GM12878 (cell line): ENCODE data around the gene FGF14. TPM values are rescaled to one million over a fixed set of nuclear protein-coding genes. Genes with fewer than 3 reads are reported as not detected.

Experiments
- ATAC-seq: fragments of 200-7000 bp; cut with Tn5 transposase; 3 replicates; pipeline ENCODE4 v1.9.1; 2020; ENCODE audit warnings: mild to moderate bottlenecking, moderate library complexity
- BruUV-seq: library from RNA; stranded (reverse); fragments of 400-500 nt; replicated peaks from 2 replicates; lab custom pipeline; 2021; lab: Mats Ljungman, UMichigan
- CTCF ChIA-PET: fragments of 300-600 bp; sonication (Branson Sonifier 250); formaldehyde crosslinking; extraction: SDS; loops from one replicate; lab custom pipeline; 2021; ENCODE audit warnings: inconsistent platforms; lab: Yijun Ruan, JAX
- POLR2A ChIA-PET: fragments of 350-600 bp; formaldehyde crosslinking; extraction: SDS; loops from one replicate; lab custom pipeline; 2021; ENCODE audit warnings: inconsistent platforms; lab: Charles Lee
- RAD21 ChIA-PET: fragments of 300-600 bp; sonication (Branson Sonifier 250); formaldehyde crosslinking; loops from one replicate; lab custom pipeline; 2023; ENCODE audit warnings: antibody characterized with exemption; ENCODE audit not compliant: unreplicated experiment; lab: Charles Lee
- SMC1A ChIA-PET: fragments of 300-600 bp; sonication (Branson Sonifier 250); formaldehyde crosslinking; loops from one replicate; lab custom pipeline; 2023; ENCODE audit not compliant: unreplicated experiment, uncharacterized antibody; lab: Charles Lee
- DNase-seq: peaks from one replicate; pipeline ENCODE4 v3.0.0-alpha.2; 2011; ENCODE audit warnings: low read depth, low spot score
- FAIRE-seq: peaks from 3 replicates; lab custom pipeline; 2011; peaks lifted over from hg19 to GRCh38; lab: Jason Lieb, UNC
- H2AFZ ChIP-seq: 2 replicates; pipeline ENCODE4 v1.6.0; 2011; ENCODE audit warnings: low read depth, low read length, control low read depth; ENCODE audit not compliant: control insufficient read depth
- H3K27ac ChIP-seq: 2 replicates; pipeline ENCODE4 v1.5.1; 2011; ENCODE audit warnings: control low read depth; ENCODE audit not compliant: control insufficient read depth, insufficient read depth
- H3K27me3 ChIP-seq, 2 experiments: replicated peaks in 1 of 2; 2 replicates each; pipeline versions ENCODE4 v1.6.0 to v1.6.1; 2011; ENCODE audit warnings: low read length in 1 of 2; ENCODE audit not compliant: control insufficient read depth in 2 of 2, insufficient read depth in 2 of 2
- H3K36me3 ChIP-seq, 2 experiments: 2 replicates each; pipeline ENCODE4 v1.5.1; 2011; ENCODE audit warnings: low read length in 1 of 2; ENCODE audit not compliant: control insufficient read depth in 2 of 2, insufficient read depth in 2 of 2
- H3K4me1 ChIP-seq: 2 replicates; pipeline ENCODE4 v1.6.1; 2011; ENCODE audit warnings: mild to moderate bottlenecking, low read length, moderate library complexity, mixed read lengths; ENCODE audit not compliant: control insufficient read depth, insufficient read depth
- H3K4me2 ChIP-seq: 2 replicates; pipeline ENCODE4 v1.6.0; 2011; ENCODE audit warnings: control low read depth; ENCODE audit not compliant: control insufficient read depth, insufficient read depth
- H3K4me3 ChIP-seq: fragments of 200-600 bp; sonication (generic); 2 replicates; pipeline ENCODE4 v1.5.1; 2016
- H3K79me2 ChIP-seq: 2 replicates; pipeline ENCODE4 v1.6.0; 2011; ENCODE audit warnings: low read length; ENCODE audit not compliant: control insufficient read depth, insufficient read depth
- H3K9ac ChIP-seq: 2 replicates; pipeline ENCODE4 v1.8.0; 2011; ENCODE audit warnings: low read length, control low read depth, mixed read lengths; ENCODE audit not compliant: control insufficient read depth, insufficient read depth
- H3K9me3 ChIP-seq: replicated peaks from 3 replicates; pipeline ENCODE4 v1.5.1; 2011; ENCODE audit warnings: mild to moderate bottlenecking, low read length; ENCODE audit not compliant: control insufficient read depth, insufficient read depth
- H4K20me1 ChIP-seq: 2 replicates; pipeline ENCODE4 v1.6.0; 2011; ENCODE audit not compliant: control insufficient read depth, insufficient read depth
- BCLAF1 ChIP-seq: fragments of 450-650 bp; IDR thresholded peaks from 2 replicates; pipeline ENCODE4 v1.6.1; 2017; ENCODE audit warnings: antibody characterized with exemption, mild to moderate bottlenecking, moderate library complexity
- DPF2 ChIP-seq: fragments of 450-650 bp; IDR thresholded peaks from 2 replicates; pipeline ENCODE4 v1.6.1; 2017; ENCODE audit warnings: mild to moderate bottlenecking
- EZH2 ChIP-seq: IDR thresholded peaks from 2 replicates; pipeline ENCODE4 v1.6.1; 2012; ENCODE audit warnings: low read depth, mild to moderate bottlenecking, control low read depth, inconsistent platforms, low read length, borderline replicate concordance; ENCODE audit not compliant: control insufficient read depth
- IRF5 ChIP-seq: fragments of 450-650 bp; IDR thresholded peaks from 2 replicates; pipeline ENCODE4 v1.6.1; 2017; ENCODE audit warnings: borderline replicate concordance
- MEF2A ChIP-seq: IDR thresholded peaks from 2 replicates; pipeline ENCODE4 v1.6.1; 2011; ENCODE audit warnings: low read depth, mild to moderate bottlenecking, low read length, moderate library complexity; ENCODE audit not compliant: insufficient read depth
- WGBS: methylation state at CpG from one replicate; pipeline ENCODE4 v1.1.6; 2016; ENCODE audit warnings: low lambda C conversion rate; ENCODE audit not compliant: insufficient replicate concordance, insufficient coverage; ENCODE audit errors: missing lambda C conversion rate; 5-methylcytosine and 5-hydroxymethylcytosine counted together
- in situ Hi-C: fragments of 300-500 bp; cut with MboI; formaldehyde crosslinking; loops from 9 replicates; pipeline ENCODE4 v1.14.3; 2018; ENCODE audit warnings: mixed read lengths
- intact Hi-C: fragments of 100-400 bp; cut with micrococcal nuclease; formaldehyde crosslinking; loops from one replicate; pipeline ENCODE4 v1.14.2; 2022; ENCODE audit not compliant: unreplicated experiment
- polyA plus RNA-seq, 11 experiments: library from polyadenylated mRNA; depleted of rRNA in 4 of 11; unstranded in 6 of 11; stranded (reverse) in 5 of 11; fragments of >200 nt; fragmentation: Nextera tagmentation in 4 of 11; fragmentation: Illumina TruSeq in 1 of 11; extraction: Ambion mirVana in 4 of 11; extraction: Trizol in 1 of 11; gene quantifications; 1 replicate in 1 of 11; 2 replicates in 10 of 11; pipeline versions ENCODE4 v1.2.1 to v1.2.3, GENCODE V29; 2011 to 2016; ENCODE audit warnings: inconsistent platforms in 2 of 11, missing spikeins in 2 of 11, low read depth in 1 of 11
- total RNA-seq, 4 experiments: library from RNA; depleted of rRNA in 3 of 4; stranded (reverse); fragments of >200 nt in 3 of 4; fragmentation: Illumina TruSeq in 1 of 4; extraction: Trizol in 1 of 4; gene quantifications; 2 replicates each; pipeline versions ENCODE4 v1.2.1 to v1.2.3, GENCODE V29; 2013 to 2021

FGF14 gene
- total and polyA plus RNA-seq, 10 of the 15 experiments (the other 5 are each of a cell fraction or from before 2014, with no cell fraction given): under 0.01 to 0.44 (median 0.04) TPM

- no peak overlapping the region for H3K27ac ChIP-seq
- ChIA-PET SMC1A (no interaction called here), RAD21 (no interaction called here), POLR2A (no interaction called here), CTCF (no interaction called here)
- no peak overlapping the region for H2AFZ ChIP-seq
- H3K9me3 ChIP-seq: no peaks in the 10 kb centered on the region
- BruUV-seq: no TSS peak
- no peaks in the 10 kb centered on the region; a peak in 2 of 4 replicates for H3K27me3 ChIP-seq
- H3K9ac ChIP-seq: no peak overlapping the region
- TF ChIP-seq IRF5: no peak
- 0 out of 2 replicates have a peak, but pooled peaks have one; percentile 11 for TF ChIP-seq MEF2A
- no peak for TF ChIP-seq BCLAF1
- TF ChIP-seq EZH2: no peak
- TF ChIP-seq DPF2: no peak
- H3K79me2 ChIP-seq: no peaks in the 10 kb centered on the region
- DNase-seq (no peak), ATAC-seq (peak; percentile 83), FAIRE-seq (no peak)
- H3K36me3 ChIP-seq: no peaks in the 10 kb centered on the region
- H3K4me2 ChIP-seq: no peak overlapping the region
- no peaks in the 10 kb centered on the region for H4K20me1 ChIP-seq
- no peak overlapping the region for H3K4me3 ChIP-seq
- intact Hi-C loops (no loop called here), in situ Hi-C loops (no loop called here)
- 0% methylated on average over 4 of the region's 4 CpGs for WGBS
- H3K4me1 ChIP-seq: no peaks in the 10 kb centered on the region
Observed at GRCh38 chr13:101880581-101880980, 521.3 kb downstream of the FGF14 start.
